Fibroblast of the conjunctiva (primary cell): ENCODE results near the gene CHST13.
"Not testable (repeated sequence)": the region's sequence is repeated elsewhere in the genome, so short reads cannot be mapped to it uniquely, and the experiment has no call there.

Experiments used
- DNase-seq: peaks from one replicate; pipeline ENCODE4 v3.0.0-alpha.2; 2010; ENCODE audit warnings: low read depth

The CHST13 gene

DNA sequence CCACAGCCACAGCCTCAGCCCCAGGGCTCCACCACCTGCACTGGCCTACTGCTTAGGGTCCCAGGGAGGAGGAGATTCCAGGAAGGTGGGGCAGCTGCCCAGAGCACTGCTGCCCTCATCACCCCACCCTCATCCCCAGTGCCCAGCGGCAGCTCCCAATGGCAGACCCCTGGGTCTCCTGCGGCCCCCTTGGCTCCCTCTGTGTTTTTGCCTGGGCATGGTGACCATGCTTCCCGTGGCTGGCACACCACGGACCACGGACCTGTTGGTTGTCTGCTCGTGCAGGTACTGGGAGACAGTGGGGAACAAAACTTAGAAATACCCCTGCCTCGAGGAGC is 2.7 kb downstream of the CHST13 start:
- no peak for DNase-seq

GRCh38 chr3:126527006-126527405 is 3.1 kb downstream of the CHST13 start:
- DNase-seq = no peak

DNA sequence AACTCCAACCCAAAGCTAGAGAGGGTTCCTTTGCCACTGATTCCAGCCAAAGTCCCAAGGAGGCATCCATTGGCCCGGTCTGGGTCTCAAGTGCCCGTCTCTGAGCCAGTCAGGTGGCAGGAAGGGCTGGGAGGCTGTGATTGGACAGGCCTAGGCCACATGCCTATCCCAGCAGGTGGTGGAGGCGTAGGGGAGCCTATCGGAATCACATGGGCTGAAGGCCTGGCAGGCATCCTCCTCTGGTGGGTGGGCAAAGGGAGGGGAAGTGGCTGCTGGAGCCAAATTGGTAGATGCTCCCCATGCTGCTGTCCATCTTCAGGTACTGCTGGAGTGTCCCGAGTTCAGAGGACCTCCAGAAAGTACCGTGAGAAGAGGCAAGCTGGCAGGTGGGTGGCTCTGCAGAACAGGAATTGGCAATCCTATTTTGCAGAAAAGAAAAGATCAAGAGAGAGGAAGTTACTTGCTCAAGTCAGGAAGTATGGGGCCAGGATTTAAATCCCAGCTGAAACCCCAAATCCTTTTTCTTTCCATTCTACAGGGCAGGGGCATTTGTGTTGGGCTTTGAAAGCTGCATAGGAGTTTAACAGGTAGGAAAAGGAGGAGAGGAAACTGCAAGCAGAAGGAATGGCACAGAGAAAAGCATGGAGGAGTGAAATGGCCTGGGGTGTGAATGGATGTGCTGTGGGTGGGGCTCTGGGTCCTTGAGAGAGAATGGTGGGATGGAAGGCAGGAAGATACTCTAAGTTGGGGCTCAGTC is 3.7 kb downstream of the CHST13 start:
- DNase-seq = no peak

DNA sequence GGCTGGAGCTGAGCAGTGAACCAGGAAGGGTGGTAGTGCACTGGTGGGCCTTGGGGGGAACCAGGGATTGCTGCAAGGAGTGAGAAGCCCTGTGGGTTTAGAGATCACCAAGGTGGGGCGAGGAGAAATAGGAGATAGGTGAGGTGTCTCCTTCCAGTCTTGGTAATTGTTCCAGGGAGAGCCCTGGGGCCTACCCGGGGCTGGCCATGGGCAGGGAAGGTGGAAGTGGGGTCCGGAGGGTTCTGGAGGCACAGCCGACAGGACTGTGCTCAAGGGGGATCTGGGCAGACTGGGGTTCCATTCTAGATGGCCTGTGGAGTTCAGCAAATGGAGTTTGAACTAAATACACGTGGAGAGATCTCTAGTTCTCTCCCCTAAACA is 4.5 kb downstream of the CHST13 start:
- no peak for DNase-seq

- DNase-seq = peak; percentile 12
These were observed 5.0 kb downstream of the CHST13 start for GRCh38 chr3:126528800-126529541.

- DNase-seq = no peak
These were observed 5.7 kb downstream of the CHST13 start for GRCh38 chr3:126529585-126530170.

- no peak for DNase-seq
These were observed 6.5 kb downstream of the CHST13 start for GRCh38 chr3:126530171-126531050.

DNA sequence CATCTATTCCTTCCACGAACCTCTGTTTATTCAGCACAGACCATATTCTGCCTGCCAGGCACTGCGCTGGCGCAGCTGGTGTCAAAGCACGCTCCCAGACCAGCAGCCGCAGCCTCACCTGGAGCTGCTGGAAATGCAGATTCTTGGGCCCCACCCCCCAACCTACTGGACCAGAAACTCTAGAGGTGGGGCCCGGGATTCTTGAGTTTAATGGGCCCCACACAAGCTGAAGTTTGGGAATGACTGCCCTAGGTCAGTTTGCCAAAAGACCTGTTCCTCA is 7.0 kb downstream of the CHST13 start:
- no peak for DNase-seq

- DNase-seq = no peak
These were observed 9.6 kb downstream of the CHST13 start for GRCh38 chr3:126533506-126533905.

- not testable (repeated sequence) for DNase-seq
These were observed 10.8 kb downstream of the CHST13 start for GRCh38 chr3:126534716-126535115.

GRCh38 chr3:126535636-126536035 is 11.7 kb downstream of the CHST13 start:
- no peak for DNase-seq

DNA sequence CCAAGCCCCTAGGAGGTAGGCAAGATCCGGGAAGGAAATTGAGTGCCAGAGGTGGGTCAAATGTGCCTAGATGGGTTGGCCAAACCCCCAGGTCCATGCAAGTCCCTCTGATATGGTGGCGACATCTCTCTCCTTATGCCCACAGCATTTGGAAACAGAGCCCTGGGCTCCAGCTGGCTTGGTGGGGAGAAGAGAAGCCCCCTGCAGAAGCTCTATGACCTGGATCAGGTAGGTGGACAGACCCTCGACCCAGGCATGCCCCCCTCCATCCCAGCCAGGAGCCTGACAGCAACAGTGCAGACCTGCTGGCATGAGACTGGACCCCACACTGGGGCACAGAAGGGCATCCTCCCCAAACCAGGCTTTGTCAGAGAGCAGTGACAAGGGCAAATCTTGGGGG is 12.2 kb downstream of the CHST13 start:
- no peak for DNase-seq

GRCh38 chr3:126537116-126537729 is 13.3 kb downstream of the CHST13 start:
- DNase-seq = no peak

DNA sequence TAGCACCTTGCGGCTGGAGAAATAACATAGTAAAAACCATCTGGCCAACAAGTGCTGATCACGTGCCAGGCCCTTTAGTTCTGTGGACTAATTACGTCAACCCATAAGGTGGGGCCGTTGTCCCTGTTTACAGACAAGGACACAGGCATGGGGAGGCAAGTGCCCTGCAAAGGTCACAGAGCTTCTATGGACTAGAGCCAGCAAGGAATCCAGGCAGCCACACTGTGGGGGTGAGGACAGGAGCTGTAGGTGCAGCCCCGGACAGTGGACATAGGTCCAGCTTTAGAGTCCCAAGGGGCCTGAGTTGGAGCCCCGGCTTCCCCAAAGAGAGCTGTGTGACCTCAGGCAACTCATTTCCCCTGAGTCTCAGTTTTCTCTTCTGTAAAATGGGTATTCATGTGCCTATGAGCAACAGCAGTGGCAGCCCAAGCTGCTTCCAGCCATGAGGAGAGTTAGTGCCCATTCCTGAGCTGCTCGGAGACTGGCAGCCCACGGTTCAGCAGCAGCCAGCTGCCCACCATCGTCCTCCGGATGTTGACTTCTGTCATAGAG is 13.9 kb downstream of the CHST13 start:
- no peak for DNase-seq

GRCh38 chr3:126538316-126538715 is 14.4 kb downstream of the CHST13 start:
- no peak for DNase-seq

DNA sequence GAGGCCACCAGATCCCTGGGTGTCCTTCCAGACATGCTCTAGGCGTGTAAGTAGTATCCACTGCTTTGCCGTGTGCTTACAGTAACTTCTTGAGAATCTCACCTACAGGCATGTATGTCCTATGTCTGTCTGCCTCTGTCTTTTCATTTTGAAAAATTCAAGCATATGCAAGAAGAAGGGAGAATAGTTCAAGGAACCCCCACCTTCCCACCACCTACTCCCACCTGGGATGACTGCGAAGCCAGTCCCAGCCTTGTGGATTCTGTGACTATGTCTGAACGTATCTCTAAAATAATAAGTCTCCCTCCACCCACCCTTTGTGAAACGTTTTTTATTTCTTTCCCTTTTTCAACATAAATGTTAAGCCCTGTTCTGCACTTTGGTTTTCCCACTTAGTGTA is 15.0 kb downstream of the CHST13 start:
- no peak for DNase-seq

GRCh38 chr3:126539558-126540250 is 15.7 kb downstream of the CHST13 start:
- no peak for DNase-seq

DNA sequence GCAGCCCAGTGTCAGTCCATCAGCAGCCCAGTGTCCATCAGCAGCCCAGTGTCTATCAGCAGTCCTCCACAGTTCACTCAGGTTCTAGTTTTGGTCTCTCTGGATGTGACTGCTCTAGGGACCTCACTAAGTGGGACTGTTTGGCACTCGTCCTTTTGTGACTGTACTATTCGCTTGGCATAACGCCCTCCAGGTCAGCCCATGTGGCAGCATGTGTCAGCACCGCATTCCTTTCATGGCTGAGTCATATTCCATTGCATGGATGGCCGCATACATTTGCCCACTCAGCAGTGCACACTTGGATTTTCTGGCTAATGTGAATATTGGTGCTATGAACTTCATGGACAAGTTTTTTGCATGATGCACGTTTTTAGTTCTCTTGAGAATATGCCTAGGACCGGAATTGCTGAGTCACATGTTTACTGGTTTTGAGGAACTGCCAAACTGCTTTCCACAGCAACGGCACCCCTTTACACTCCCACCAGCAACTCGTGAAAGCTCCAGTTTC is 16.4 kb downstream of the CHST13 start:
- peak; percentile 82 for DNase-seq

DNA sequence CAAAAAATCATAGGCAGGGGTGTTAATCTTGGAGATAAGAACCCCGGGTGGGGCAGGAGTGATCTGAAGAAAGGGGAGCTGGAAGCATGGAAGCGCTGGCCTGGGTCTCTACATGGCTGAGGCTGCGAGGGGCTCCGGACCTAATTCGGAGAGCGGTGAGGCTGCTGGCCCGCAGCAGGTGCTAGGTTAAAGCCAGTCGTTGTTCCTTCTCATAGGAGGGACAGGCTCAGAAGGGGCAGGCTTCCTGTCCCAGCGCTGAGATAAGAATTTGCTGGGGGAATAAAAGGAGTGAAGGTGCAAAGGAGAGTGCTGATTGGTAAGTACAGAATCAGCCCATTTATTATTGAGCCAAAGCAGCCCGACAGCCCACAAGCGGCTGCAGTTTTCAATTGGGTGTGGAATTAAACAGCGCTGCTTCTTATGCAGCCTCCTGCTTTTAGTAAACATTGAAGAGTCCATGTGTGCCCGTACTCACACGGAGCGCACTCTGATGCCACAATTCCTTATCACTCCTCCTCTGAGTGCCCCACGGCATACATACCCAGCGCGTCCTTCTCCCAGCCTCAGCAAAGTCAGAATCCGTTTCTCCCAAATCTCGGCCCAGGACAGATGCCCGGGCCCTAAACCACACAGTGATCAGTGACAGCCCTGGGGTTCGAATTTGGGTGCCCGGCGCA is 17.1 kb downstream of the CHST13 start:
- no peak for DNase-seq

- DNase-seq = no peak
These were observed 17.8 kb downstream of the CHST13 start for GRCh38 chr3:126541628-126542339.
